ENCODE results near the gene MLN.

The MLN gene

GRCh38 chr6:33751771-33752645 lies 51.8 kb downstream of the MLN start:
- no peak for DNase-seq

GRCh38 chr6:33750244-33750991 lies 53.4 kb downstream of the MLN start:
- DNase-seq: no peak

GRCh38 chr6:33749401-33749800 lies 54.4 kb downstream of the MLN start:
- no peak for DNase-seq

- no peak for DNase-seq
These were observed 55.0 kb downstream of the MLN start for GRCh38 chr6:33748841-33749240.

GRCh38 chr6:33747823-33748222 lies 56.0 kb downstream of the MLN start:
- no peak for DNase-seq

- DNase-seq: no peak
These were observed 57.1 kb downstream of the MLN start, which contains the start of gene IP6K3 for GRCh38 chr6:33746651-33747100. IP6K3 (minus strand) TSS chr6:33746905; CDS start chr6:33735476, 11,429 bp downstream.

- no peak for DNase-seq
These were observed 57.7 kb downstream of the MLN start for GRCh38 chr6:33746036-33746600.

- DNase-seq: no peak
These were observed 58.3 kb downstream of the MLN start for GRCh38 chr6:33745548-33745947.

- DNase-seq: no peak
These were observed 58.8 kb downstream of the MLN start for GRCh38 chr6:33744895-33745546.
